ENCODE results near the gene COL12A1. TPM values are rescaled to one million over a fixed set of nuclear protein-coding genes. Genes with fewer than 3 reads are reported as not detected.

The COL12A1 gene
- total and polyA plus RNA-seq, 2 of the 13 experiments (the other 11 are each of a cell fraction or from before 2014, with no cell fraction given) = 0.02 TPM; not detected in 1

DNA sequence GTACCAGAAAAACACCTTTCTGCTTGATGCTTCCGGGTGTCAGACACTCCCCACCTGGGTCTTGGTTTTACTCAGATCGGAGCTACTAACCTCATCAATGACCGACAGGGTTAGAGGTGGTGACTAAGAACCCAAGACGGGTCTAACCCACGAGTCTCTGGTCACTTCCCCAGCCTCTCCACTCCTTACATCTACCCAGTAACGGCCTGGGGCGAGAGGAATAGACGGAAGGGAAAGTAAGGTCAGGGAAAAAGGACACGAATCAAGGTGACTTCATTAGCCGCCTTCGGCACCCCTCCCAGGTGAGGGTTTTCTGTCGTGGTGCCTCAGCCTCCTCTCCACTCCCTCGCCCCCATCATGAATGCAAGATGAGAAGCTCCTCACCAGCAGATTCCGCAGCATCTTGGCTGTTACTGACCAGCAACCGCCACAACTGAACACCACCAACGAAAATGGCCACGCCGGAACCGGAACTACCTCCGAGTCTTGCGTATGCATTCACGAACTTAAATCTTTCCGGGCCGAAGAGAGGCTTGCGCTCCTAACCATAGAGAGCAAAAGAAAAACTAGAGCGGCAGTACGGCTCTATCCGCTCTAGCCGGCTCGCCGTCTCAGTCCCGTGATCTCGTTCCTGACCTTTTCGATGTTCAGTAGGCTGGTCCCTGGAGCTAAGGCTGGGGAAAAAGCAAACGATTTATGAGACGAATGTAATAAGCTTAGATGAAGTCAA lies 37.6 kb upstream of the COL12A1 start, which contains the start of gene COX7A2 (continued):
- TF ChIP-seq, protein P1, sequence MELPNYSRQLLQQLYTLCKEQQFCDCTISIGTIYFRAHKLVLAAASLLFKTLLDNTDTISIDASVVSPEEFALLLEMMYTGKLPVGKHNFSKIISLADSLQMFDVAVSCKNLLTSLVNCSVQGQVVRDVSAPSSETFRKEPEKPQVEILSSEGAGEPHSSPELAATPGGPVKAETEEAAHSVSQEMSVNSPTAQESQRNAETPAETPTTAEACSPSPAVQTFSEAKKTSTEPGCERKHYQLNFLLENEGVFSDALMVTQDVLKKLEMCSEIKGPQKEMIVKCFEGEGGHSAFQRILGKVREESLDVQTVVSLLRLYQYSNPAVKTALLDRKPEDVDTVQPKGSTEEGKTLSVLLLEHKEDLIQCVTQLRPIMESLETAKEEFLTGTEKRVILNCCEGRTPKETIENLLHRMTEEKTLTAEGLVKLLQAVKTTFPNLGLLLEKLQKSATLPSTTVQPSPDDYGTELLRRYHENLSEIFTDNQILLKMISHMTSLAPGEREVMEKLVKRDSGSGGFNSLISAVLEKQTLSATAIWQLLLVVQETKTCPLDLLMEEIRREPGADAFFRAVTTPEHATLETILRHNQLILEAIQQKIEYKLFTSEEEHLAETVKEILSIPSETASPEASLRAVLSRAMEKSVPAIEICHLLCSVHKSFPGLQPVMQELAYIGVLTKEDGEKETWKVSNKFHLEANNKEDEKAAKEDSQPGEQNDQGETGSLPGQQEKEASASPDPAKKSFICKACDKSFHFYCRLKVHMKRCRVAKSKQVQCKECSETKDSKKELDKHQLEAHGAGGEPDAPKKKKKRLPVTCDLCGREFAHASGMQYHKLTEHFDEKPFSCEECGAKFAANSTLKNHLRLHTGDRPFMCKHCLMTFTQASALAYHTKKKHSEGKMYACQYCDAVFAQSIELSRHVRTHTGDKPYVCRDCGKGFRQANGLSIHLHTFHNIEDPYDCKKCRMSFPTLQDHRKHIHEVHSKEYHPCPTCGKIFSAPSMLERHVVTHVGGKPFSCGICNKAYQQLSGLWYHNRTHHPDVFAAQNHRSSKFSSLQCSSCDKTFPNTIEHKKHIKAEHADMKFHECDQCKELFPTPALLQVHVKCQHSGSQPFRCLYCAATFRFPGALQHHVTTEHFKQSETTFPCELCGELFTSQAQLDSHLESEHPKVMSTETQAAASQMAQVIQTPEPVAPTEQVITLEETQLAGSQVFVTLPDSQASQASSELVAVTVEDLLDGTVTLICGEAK (IDR thresholded peaks at IDR 0.05) = peak; percentile 75
- TF ChIP-seq, protein P1 (CRISPR knock-in tag; IDR thresholded peaks at IDR 0.05) = peak; percentile 66
- TF ChIP-seq, protein P2, sequence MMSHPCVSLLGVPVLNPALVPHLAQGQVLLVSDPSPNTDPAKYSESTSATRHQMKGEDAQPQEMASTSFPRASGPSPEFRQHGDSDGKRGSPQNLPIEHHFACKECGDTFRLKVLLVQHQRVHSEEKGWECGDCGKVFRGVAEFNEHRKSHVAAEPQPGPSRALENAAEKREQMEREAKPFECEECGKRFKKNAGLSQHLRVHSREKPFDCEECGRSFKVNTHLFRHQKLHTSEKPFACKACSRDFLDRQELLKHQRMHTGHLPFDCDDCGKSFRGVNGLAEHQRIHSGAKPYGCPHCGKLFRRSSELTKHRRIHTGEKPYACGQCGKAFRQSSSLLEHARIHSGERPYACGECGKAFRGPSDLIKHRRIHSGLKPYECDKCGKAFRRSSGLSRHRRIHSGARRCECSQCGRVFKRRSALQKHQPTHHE (CRISPR knock-in tag; IDR thresholded peaks at IDR 0.05; ENCODE audit: borderline replicate concordance) = peak; percentile 68; the same call in 1 of the 2 replicates
- TF ChIP-seq, protein P3, sequence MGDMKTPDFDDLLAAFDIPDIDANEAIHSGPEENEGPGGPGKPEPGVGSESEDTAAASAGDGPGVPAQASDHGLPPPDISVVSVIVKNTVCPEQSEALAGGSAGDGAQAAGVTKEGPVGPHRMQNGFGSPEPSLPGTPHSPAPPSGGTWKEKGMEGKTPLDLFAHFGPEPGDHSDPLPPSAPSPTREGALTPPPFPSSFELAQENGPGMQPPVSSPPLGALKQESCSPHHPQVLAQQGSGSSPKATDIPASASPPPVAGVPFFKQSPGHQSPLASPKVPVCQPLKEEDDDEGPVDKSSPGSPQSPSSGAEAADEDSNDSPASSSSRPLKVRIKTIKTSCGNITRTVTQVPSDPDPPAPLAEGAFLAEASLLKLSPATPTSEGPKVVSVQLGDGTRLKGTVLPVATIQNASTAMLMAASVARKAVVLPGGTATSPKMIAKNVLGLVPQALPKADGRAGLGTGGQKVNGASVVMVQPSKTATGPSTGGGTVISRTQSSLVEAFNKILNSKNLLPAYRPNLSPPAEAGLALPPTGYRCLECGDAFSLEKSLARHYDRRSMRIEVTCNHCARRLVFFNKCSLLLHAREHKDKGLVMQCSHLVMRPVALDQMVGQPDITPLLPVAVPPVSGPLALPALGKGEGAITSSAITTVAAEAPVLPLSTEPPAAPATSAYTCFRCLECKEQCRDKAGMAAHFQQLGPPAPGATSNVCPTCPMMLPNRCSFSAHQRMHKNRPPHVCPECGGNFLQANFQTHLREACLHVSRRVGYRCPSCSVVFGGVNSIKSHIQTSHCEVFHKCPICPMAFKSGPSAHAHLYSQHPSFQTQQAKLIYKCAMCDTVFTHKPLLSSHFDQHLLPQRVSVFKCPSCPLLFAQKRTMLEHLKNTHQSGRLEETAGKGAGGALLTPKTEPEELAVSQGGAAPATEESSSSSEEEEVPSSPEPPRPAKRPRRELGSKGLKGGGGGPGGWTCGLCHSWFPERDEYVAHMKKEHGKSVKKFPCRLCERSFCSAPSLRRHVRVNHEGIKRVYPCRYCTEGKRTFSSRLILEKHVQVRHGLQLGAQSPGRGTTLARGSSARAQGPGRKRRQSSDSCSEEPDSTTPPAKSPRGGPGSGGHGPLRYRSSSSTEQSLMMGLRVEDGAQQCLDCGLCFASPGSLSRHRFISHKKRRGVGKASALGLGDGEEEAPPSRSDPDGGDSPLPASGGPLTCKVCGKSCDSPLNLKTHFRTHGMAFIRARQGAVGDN (CRISPR knock-in tag; IDR thresholded peaks at IDR 0.05) = peak; percentile 61
- 0 out of 2 replicates have a peak, but pooled peaks have one; percentile 42 for TF ChIP-seq DNMT3B (CRISPR knock-in tag; conservative IDR thresholded peaks at IDR 0.05)
- TF ChIP-seq FOXM1 (CRISPR knock-in tag; IDR thresholded peaks at IDR 0.05) = no peak
- TF ChIP-seq, protein P4, sequence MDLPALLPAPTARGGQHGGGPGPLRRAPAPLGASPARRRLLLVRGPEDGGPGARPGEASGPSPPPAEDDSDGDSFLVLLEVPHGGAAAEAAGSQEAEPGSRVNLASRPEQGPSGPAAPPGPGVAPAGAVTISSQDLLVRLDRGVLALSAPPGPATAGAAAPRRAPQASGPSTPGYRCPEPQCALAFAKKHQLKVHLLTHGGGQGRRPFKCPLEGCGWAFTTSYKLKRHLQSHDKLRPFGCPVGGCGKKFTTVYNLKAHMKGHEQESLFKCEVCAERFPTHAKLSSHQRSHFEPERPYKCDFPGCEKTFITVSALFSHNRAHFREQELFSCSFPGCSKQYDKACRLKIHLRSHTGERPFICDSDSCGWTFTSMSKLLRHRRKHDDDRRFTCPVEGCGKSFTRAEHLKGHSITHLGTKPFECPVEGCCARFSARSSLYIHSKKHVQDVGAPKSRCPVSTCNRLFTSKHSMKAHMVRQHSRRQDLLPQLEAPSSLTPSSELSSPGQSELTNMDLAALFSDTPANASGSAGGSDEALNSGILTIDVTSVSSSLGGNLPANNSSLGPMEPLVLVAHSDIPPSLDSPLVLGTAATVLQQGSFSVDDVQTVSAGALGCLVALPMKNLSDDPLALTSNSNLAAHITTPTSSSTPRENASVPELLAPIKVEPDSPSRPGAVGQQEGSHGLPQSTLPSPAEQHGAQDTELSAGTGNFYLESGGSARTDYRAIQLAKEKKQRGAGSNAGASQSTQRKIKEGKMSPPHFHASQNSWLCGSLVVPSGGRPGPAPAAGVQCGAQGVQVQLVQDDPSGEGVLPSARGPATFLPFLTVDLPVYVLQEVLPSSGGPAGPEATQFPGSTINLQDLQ (CRISPR knock-in tag; IDR thresholded peaks at IDR 0.05) = no peak
- TF ChIP-seq ASH2L (IDR thresholded peaks at IDR 0.05; ENCODE audit: insufficient read length, low read depth, low read length) = peak; percentile 93
- TF ChIP-seq IKZF1 (IDR thresholded peaks at IDR 0.05) = no peak
